GM23248 (cell line): ENCODE data around the gene GNAI1.

Experiments used
- EZH2 ChIP-seq: fragments of 200-600 bp; sonication (generic); IDR thresholded peaks from 2 replicates; pipeline ENCODE4 v1.6.1; 2018; ENCODE audit warnings: antibody characterized with exemption, mild to moderate bottlenecking; ENCODE audit not compliant: insufficient read depth, poor library complexity, severe bottlenecking
- EZH2phosphoT487 ChIP-seq: fragments of 200-600 bp; sonication (generic); IDR thresholded peaks from 2 replicates; pipeline ENCODE4 v1.6.1; 2018; ENCODE audit warnings: antibody characterized with exemption, moderate library complexity, mild to moderate bottlenecking, low read depth; ENCODE audit not compliant: insufficient read depth

GRCh38 chr7:80210400-80210799 lies 75.8 kb downstream of the GNAI1 start:
- no peak for TF ChIP-seq EZH2
- no peak for TF ChIP-seq EZH2phosphoT487
